ENCODE measurements around the gene NOP58. TPM values are rescaled to one million over a fixed set of nuclear protein-coding genes. Genes with fewer than 3 reads are reported as not detected.

NOP58 gene
- total and polyA plus RNA-seq, 10 of the 15 experiments (the other 5 are each of a cell fraction or from before 2014, with no cell fraction given) = 131 to 327 (median 217) TPM

DNA sequence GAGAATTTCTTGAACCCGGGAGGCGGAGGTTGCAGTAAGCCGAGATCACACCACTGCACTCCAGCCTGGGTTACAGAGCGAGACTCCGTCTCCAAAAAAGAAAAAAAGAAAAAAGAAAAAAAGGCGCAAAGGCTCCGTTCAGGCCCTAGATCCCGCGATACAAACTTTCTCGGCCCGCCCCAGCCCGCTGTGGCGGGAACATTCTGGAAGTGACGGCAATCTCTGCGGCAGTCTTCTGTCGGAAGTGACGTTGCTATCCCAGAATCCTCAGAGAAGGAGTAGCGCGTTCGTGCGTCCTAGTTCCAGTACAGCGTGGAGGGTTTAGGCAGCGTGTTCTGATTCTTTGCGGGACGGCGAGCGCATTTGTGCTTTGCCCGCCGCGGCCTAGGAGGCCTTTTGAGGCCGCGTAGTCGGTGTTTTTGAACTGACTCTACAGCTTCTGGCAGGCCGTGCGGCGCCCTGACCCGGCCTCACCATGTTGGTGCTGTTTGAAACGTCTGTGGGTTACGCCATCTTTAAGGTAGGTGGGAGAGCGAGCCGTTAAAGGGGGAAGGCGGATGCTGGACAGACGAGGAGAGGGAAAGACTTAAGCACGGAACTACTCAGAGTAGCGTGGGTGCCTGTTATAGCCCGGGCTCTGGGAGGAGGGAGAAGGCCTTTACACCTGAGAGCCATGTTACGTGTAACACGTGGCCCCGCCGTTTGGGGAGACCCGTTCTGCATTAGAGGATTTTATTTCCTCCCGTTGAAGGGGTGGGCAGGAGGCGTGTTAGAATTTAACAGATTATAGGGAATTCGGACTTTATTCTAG, at the start of gene NOP58 (continued):
- TF ChIP-seq BMI1 (IDR thresholded peaks at IDR 0.05; ENCODE audit: borderline replicate concordance) (peak; percentile 52; the same call in 1 of the 2 replicates), NR2F1 (conservative IDR thresholded peaks at IDR 0.05) (no peak), GABPA (IDR thresholded peaks at IDR 0.05; ENCODE audit: low read depth) (peak; percentile 91), MYB (IDR thresholded peaks at IDR 0.05; ENCODE audit: borderline replicate concordance, low read depth, low read length) (no peak), SIN3A (IDR thresholded peaks at IDR 0.05; ENCODE audit: low read depth, low read length) (peak; percentile 88), ZNF274 (IDR thresholded peaks at IDR 0.05; ENCODE audit: insufficient read depth, insufficient read length) (no peak), RB1 (IDR thresholded peaks at IDR 0.05; ENCODE audit: borderline replicate concordance) (peak; percentile 95; the same call in 1 of the 2 replicates), TCF12 (IDR thresholded peaks at IDR 0.05; ENCODE audit: low read depth, low read length) (0 out of 2 replicates have a peak, but pooled peaks have one; percentile 18), CBX5 (IDR thresholded peaks at IDR 0.05; ENCODE audit: low read depth) (no peak), RAD51 (IDR thresholded peaks at IDR 0.05) (peak; percentile 74), EGR1 (IDR thresholded peaks at IDR 0.05; ENCODE audit: borderline replicate concordance in 1 of 2, low read depth in 2 of 2, low read length in 2 of 2) (peak in 1 of 2 experiments; percentile 22; a peak in 1 of 3 replicates), BRCA1 (IDR thresholded peaks at IDR 0.05; ENCODE audit: low read depth, low read length) (no peak), ATF7 (IDR thresholded peaks at IDR 0.05; ENCODE audit: low read depth) (peak; percentile 83), YY1 (IDR thresholded peaks at IDR 0.05; ENCODE audit: low read depth, low read length) (peak; percentile 92), MTA2 (IDR thresholded peaks at IDR 0.05; ENCODE audit: low read depth) (0 out of 2 replicates have a peak, but pooled peaks have one; percentile 25), E2F4 (IDR thresholded peaks at IDR 0.05; ENCODE audit: low read depth, low read length) (peak; percentile 89), CBX3 (IDR thresholded peaks at IDR 0.05; ENCODE audit: borderline replicate concordance, low read depth) (no peak), NFYA (IDR thresholded peaks at IDR 0.05; ENCODE audit: borderline replicate concordance, low read depth, low read length) (no peak), PML (IDR thresholded peaks at IDR 0.05; ENCODE audit: low read length) (peak; percentile 98), IRF3 (IDR thresholded peaks at IDR 0.05) (no peak), IRF4 (IDR thresholded peaks at IDR 0.05; ENCODE audit: low read depth, low read length) (no peak), MTA3 (IDR thresholded peaks at IDR 0.05; ENCODE audit: borderline replicate concordance, low read length) (peak; percentile 70; the same call in 1 of the 2 replicates), MAX (IDR thresholded peaks at IDR 0.05; ENCODE audit: low read depth, low read length) (peak; percentile 70), USF2 (IDR thresholded peaks at IDR 0.05; ENCODE audit: borderline replicate concordance, low read depth, low read length) (no peak; the same call in 1 of the 2 replicates)
- TF ChIP-seq, protein P1, sequence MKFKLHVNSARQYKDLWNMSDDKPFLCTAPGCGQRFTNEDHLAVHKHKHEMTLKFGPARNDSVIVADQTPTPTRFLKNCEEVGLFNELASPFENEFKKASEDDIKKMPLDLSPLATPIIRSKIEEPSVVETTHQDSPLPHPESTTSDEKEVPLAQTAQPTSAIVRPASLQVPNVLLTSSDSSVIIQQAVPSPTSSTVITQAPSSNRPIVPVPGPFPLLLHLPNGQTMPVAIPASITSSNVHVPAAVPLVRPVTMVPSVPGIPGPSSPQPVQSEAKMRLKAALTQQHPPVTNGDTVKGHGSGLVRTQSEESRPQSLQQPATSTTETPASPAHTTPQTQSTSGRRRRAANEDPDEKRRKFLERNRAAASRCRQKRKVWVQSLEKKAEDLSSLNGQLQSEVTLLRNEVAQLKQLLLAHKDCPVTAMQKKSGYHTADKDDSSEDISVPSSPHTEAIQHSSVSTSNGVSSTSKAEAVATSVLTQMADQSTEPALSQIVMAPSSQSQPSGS (IDR thresholded peaks at IDR 0.05; ENCODE audit: low read length) = no peak
- TF ChIP-seq, protein P2, sequence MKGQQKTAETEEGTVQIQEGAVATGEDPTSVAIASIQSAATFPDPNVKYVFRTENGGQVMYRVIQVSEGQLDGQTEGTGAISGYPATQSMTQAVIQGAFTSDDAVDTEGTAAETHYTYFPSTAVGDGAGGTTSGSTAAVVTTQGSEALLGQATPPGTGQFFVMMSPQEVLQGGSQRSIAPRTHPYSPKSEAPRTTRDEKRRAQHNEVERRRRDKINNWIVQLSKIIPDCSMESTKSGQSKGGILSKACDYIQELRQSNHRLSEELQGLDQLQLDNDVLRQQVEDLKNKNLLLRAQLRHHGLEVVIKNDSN (IDR thresholded peaks at IDR 0.05; ENCODE audit: borderline replicate concordance, extremely low read length, insufficient read depth, low read depth, low read length) = peak; percentile 19

Measured in GM12878 (cell line).